Endodermal cell (in vitro differentiated cells): ENCODE measurements around the gene PLA2R1. TPM values are rescaled to one million over a fixed set of nuclear protein-coding genes. Genes with fewer than 3 reads are reported as not detected.

Experiments used
- DNase-seq: peaks from one replicate; pipeline ENCODE4 v3.0.0-alpha.2; 2017
- H3K27ac ChIP-seq: 2 replicates; pipeline ENCODE4 v1.5.1; 2013; ENCODE audit warnings: mild to moderate bottlenecking, low read depth, low read length, moderate library complexity
- H3K27me3 ChIP-seq: 2 replicates; pipeline ENCODE4 v1.6.1; 2013; ENCODE audit warnings: mild to moderate bottlenecking, low read length, moderate library complexity; ENCODE audit not compliant: insufficient read depth, control insufficient read depth, poor library complexity, severe bottlenecking
- H3K36me3 ChIP-seq: 2 replicates; pipeline ENCODE4 v1.7.0; 2013; ENCODE audit warnings: mild to moderate bottlenecking, low read length, moderate library complexity; ENCODE audit not compliant: control insufficient read depth, insufficient read depth
- H3K4me1 ChIP-seq: one replicate; pipeline ENCODE4 v1.7.0; 2013; ENCODE audit warnings: low read length; ENCODE audit not compliant: control insufficient read depth, insufficient read depth
- H3K4me3 ChIP-seq: 2 replicates; pipeline ENCODE4 v1.5.1; 2013; ENCODE audit warnings: mild to moderate bottlenecking, low read length, moderate library complexity
- H3K9ac ChIP-seq: 2 replicates; pipeline ENCODE4 v1.6.1; 2013; ENCODE audit warnings: mild to moderate bottlenecking, low read length, moderate library complexity; ENCODE audit not compliant: poor library complexity, severe bottlenecking; ENCODE audit errors: extremely low read depth
- H3K9me3 ChIP-seq: 2 replicates; pipeline ENCODE4 v1.6.1; 2013; ENCODE audit warnings: mild to moderate bottlenecking, low read length, moderate library complexity; ENCODE audit not compliant: control insufficient read depth
- H3K27ac Mint-ChIP-seq: 2 replicates; pipeline ENCODE4 v1.8.0; 2020; ENCODE audit warnings: mixed read lengths
- H3K27me3 Mint-ChIP-seq: 2 replicates; pipeline ENCODE4 v1.8.0; 2021; ENCODE audit warnings: mild to moderate bottlenecking, mixed read lengths; ENCODE audit not compliant: insufficient read depth
- H3K36me3 Mint-ChIP-seq: 2 replicates; pipeline ENCODE4 v1.8.0; 2020; ENCODE audit warnings: low read depth, mixed read lengths
- H3K4me1 Mint-ChIP-seq: 2 replicates; pipeline ENCODE4 v1.8.0; 2020; ENCODE audit warnings: mixed read lengths
- H3K4me3 Mint-ChIP-seq: 2 replicates; pipeline ENCODE4 v1.8.0; 2020; ENCODE audit warnings: mild to moderate bottlenecking, moderate library complexity, mixed read lengths
- H3K9me3 Mint-ChIP-seq: 2 replicates; pipeline ENCODE4 v1.8.0; 2020; ENCODE audit warnings: mild to moderate bottlenecking, mixed read lengths
- WGBS, 2 experiments: methylation state at CpG; one replicate each; pipeline versions ENCODE4 v1.1.5 to v1.1.7; 2013; ENCODE audit warnings: missing lambda C conversion rate in 2 of 2, mixed read lengths in 1 of 2; ENCODE audit not compliant: insufficient coverage in 1 of 2, insufficient read length in 1 of 2; 5-methylcytosine and 5-hydroxymethylcytosine counted together
- total RNA-seq, 2 donors: library from RNA; stranded (reverse); fragmentation: NEBNext Ultra II Directional in 1 of 2; extraction: Animal tissue kit (Norgen Biotek cat#: 25700) in 1 of 2; gene quantifications; 2 replicates in 1 of 2; 3 replicates in 1 of 2; pipeline ENCODE4 v1.2.1, GENCODE V29; 2021
- TF ChIP-seq, protein P1 (sequence below): fragments of 200-600 bp; sonication (generic); conservative IDR thresholded peaks from 2 replicates; pipeline ENCODE4 v1.5.0; 2021; ENCODE audit warnings: antibody characterized with exemption, mild to moderate bottlenecking

Gene PLA2R1
- total RNA-seq, 2 donors from 2014 or later, result 1.4 to 1.8 TPM

DNA sequence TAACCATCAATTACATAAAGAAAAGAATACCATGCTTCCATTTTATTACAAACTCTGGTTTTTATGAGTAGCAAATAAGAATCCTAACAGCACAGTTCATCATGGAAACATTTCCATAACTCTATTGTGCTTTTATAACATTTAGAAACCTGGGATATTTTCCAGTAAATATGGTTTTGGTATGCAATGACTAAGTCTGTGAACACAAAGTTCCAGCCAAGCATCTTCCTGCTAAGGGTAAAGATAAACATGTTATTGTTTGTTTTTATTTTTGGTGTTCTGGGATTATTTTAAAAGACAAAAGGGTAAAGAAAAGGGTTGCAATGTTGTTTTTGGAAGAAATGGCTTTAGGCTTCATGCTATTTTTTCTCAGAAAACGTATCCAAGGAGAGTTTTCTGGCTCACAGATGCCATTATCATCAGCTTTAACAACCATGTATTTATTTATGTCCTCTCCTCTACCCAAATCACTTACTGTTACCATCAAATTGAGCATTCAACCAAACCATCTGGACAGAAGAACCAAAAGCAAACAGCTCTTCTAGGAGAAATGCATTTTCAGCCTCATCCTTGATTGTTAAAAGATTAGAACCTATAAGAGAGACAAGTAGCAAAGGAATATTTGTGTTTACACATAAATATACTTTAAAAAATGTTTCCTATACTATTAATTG lies 116.0 kb downstream of the PLA2R1 start:
- Histone ChIP-seq H3K4me1 (no peaks in the 10 kb centered on the region), H3K27ac (no peak overlapping the region), H3K4me3 (no peak overlapping the region), H3K9ac (no peak overlapping the region), H3K9me3 (no peaks in the 10 kb centered on the region), H3K27me3 (no peaks in the 10 kb centered on the region), H3K36me3 (no peaks in the 10 kb centered on the region)
- Mint-ChIP-seq H3K4me3 (no peak overlapping the region), H3K9me3 (no peaks in the 10 kb centered on the region), H3K27me3 (peaks cover 2% of the 10 kb centered on the region), H3K27ac (no peak overlapping the region), H3K36me3 (no peaks in the 10 kb centered on the region), H3K4me1 (no peaks in the 10 kb centered on the region)
- no peak for DNase-seq
- TF ChIP-seq, protein P1, sequence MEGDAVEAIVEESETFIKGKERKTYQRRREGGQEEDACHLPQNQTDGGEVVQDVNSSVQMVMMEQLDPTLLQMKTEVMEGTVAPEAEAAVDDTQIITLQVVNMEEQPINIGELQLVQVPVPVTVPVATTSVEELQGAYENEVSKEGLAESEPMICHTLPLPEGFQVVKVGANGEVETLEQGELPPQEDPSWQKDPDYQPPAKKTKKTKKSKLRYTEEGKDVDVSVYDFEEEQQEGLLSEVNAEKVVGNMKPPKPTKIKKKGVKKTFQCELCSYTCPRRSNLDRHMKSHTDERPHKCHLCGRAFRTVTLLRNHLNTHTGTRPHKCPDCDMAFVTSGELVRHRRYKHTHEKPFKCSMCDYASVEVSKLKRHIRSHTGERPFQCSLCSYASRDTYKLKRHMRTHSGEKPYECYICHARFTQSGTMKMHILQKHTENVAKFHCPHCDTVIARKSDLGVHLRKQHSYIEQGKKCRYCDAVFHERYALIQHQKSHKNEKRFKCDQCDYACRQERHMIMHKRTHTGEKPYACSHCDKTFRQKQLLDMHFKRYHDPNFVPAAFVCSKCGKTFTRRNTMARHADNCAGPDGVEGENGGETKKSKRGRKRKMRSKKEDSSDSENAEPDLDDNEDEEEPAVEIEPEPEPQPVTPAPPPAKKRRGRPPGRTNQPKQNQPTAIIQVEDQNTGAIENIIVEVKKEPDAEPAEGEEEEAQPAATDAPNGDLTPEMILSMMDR, result no peak
- 75 to 79% methylated on average over 1 of the region's 1 CpG for WGBS, 2 experiments

DNA sequence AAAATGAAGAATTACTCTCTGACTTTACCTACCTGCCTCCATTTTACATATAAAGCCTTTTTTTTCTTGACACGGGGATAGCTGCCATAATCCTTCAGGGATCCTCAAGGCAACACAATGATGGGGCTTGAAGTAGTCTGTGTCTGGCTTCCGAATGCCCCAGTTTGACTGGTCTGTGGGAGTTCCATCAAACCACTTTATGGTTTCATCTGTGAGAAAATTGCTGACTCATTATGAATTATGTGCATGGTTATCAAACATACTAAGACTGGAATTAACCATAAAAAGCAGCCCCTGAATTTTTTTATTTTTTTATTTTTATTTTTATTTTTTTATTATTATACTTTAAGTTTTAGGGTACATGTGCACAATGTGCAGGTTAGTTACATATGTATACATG lies 117.5 kb downstream of the PLA2R1 start:
- peaks cover 2% of the 10 kb centered on the region for H3K27me3 Mint-ChIP-seq
- 94% methylated on average over 2 of the region's 2 CpGs; no CpG with 5 or more reads in 1 of the 2 experiments for WGBS, 2 experiments

DNA sequence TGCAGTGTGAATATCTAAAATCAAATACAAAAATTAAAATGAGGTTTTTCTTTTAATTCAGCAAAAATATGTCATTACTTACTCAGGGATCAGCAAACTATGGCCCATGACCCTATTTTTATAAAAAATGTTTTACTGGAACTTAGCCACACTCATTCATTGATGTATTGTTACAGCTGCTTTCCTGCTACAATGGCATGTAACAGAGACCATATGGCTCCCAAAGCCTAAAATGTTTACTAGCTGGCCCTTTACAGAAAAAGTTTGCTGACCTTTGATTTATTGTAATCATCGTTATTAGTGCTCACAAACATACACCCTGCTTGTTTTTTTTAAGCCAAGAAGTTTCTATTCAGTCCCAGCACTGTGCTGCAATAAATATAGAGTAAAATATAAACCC lies 120.3 kb downstream of the PLA2R1 start:
- H3K27ac ChIP-seq, result no peak overlapping the region
- H3K9ac ChIP-seq, result no peak overlapping the region
- no peaks in the 10 kb centered on the region for H3K9me3 Mint-ChIP-seq
- no peak for DNase-seq
- TF ChIP-seq, protein P1, result no peak
- no peak overlapping the region for H3K4me3 ChIP-seq
- no peak overlapping the region for H3K27ac Mint-ChIP-seq
- no peaks in the 10 kb centered on the region for H3K4me1 ChIP-seq
- no peaks in the 10 kb centered on the region for H3K27me3 ChIP-seq
- H3K9me3 ChIP-seq, result no peaks in the 10 kb centered on the region
- 95 to 100% methylated on average over 1 of the region's 1 CpG for WGBS, 2 experiments
- no peak overlapping the region for H3K4me3 Mint-ChIP-seq
- no peaks in the 10 kb centered on the region for H3K27me3 Mint-ChIP-seq
- no peaks in the 10 kb centered on the region for H3K4me1 Mint-ChIP-seq
- no peaks in the 10 kb centered on the region for H3K36me3 Mint-ChIP-seq
- H3K36me3 ChIP-seq, result no peaks in the 10 kb centered on the region

More for the DNA sequence above, 117.5 kb downstream of the PLA2R1 start:
- no peaks in the 10 kb centered on the region for H3K9me3 Mint-ChIP-seq
- H3K4me3 Mint-ChIP-seq, result no peak overlapping the region
- Histone ChIP-seq H3K36me3 (no peaks in the 10 kb centered on the region), H3K9ac (no peak overlapping the region), H3K9me3 (no peaks in the 10 kb centered on the region), H3K27me3 (no peaks in the 10 kb centered on the region), H3K4me3 (no peak overlapping the region), H3K27ac (no peak overlapping the region), H3K4me1 (no peaks in the 10 kb centered on the region)
- H3K36me3 Mint-ChIP-seq, result no peaks in the 10 kb centered on the region
- no peaks in the 10 kb centered on the region for H3K4me1 Mint-ChIP-seq
- no peak for DNase-seq
- TF ChIP-seq, protein P1, result no peak
- H3K27ac Mint-ChIP-seq, result no peak overlapping the region
